DOHH2 (cell line): ENCODE results near the gene TSEN2.

ENCODE experiments used
- H3F3A ChIP-seq: fragments of 200-600 bp; sonication (generic), shearing (Covaris generic); 2 replicates; pipeline ENCODE4 v1.6.0; 2016; ENCODE audit warnings: antibody characterized with exemption, mild to moderate bottlenecking; ENCODE audit not compliant: control insufficient read depth, insufficient read depth
- H3K27ac ChIP-seq: fragments of 200-600 bp; sonication (generic); 2 replicates; pipeline ENCODE4 v1.5.1; 2014; ENCODE audit warnings: low read depth, mild to moderate bottlenecking, low read length, moderate library complexity
- H3K27me3 ChIP-seq: fragments of 200-600 bp; sonication (generic); 2 replicates; pipeline ENCODE4 v1.6.1; 2014; ENCODE audit warnings: mild to moderate bottlenecking, low read length, mixed read lengths; ENCODE audit not compliant: control insufficient read depth
- H3K36me3 ChIP-seq: fragments of 200-600 bp; sonication (generic); 2 replicates; pipeline ENCODE4 v1.6.1; 2014; ENCODE audit warnings: mild to moderate bottlenecking, low read length, moderate library complexity, mixed read lengths; ENCODE audit not compliant: control insufficient read depth
- H3K4me1 ChIP-seq: fragments of 200-600 bp; sonication (generic); 2 replicates; pipeline ENCODE4 v1.6.1; 2014; ENCODE audit warnings: mild to moderate bottlenecking, low read length, mixed read lengths; ENCODE audit not compliant: control insufficient read depth
- H3K4me2 ChIP-seq: fragments of 200-600 bp; sonication (generic); 2 replicates; pipeline ENCODE4 v1.6.0; 2014; ENCODE audit warnings: mild to moderate bottlenecking, low read length, moderate library complexity
- H3K4me3 ChIP-seq: fragments of 200-600 bp; sonication (generic); 2 replicates; pipeline ENCODE4 v1.5.1; 2014; ENCODE audit warnings: mild to moderate bottlenecking, low read length, mixed read lengths
- H3K79me2 ChIP-seq: fragments of 200-600 bp; sonication (generic); 2 replicates; pipeline ENCODE4 v1.6.1; 2014; ENCODE audit warnings: mild to moderate bottlenecking, low read length, mixed read lengths; ENCODE audit not compliant: control insufficient read depth
- H3K9me2 ChIP-seq: fragments of 200-600 bp; sonication (generic); replicated peaks from 2 replicates; pipeline ENCODE4 v1.6.1; 2014; ENCODE audit warnings: mild to moderate bottlenecking, low read length, mixed read lengths; ENCODE audit not compliant: control insufficient read depth
- H3K9me3 ChIP-seq: fragments of 200-600 bp; sonication (generic); 2 replicates; pipeline ENCODE4 v1.6.1; 2014; ENCODE audit warnings: antibody characterized with exemption, low read length, mixed read lengths; ENCODE audit not compliant: control insufficient read depth, insufficient read depth
- H4K20me1 ChIP-seq: fragments of 200-600 bp; sonication (generic); 2 replicates; pipeline ENCODE4 v1.6.0; 2014; ENCODE audit warnings: low read depth, mild to moderate bottlenecking, antibody characterized with exemption, low read length, moderate library complexity; ENCODE audit not compliant: control insufficient read depth, insufficient read depth
- EZH2phosphoT487 ChIP-seq: fragments of 200-600 bp; sonication (generic); IDR thresholded peaks from 2 replicates; pipeline ENCODE4 v1.6.1; 2017; ENCODE audit warnings: borderline replicate concordance, mild to moderate bottlenecking, antibody characterized with exemption, low read length, moderate library complexity, mixed read lengths
- TF ChIP-seq, protein P1 (sequence below): fragments of 200-600 bp; sonication (generic); IDR thresholded peaks from one replicate; pipeline ENCODE4 v1.5.1; 2014; ENCODE audit warnings: antibody characterized with exemption, mild to moderate bottlenecking, low read depth, low read length; ENCODE audit not compliant: poor library complexity, severe bottlenecking

TSEN2 gene

GRCh38 chr3:12506201-12506709, 22.0 kb downstream of the TSEN2 start:
- Histone ChIP-seq H3F3A (no peaks in the 10 kb centered on the region), H3K9me3 (no peaks in the 10 kb centered on the region), H3K4me3 (no peak overlapping the region), H3K27me3 (no peaks in the 10 kb centered on the region), H3K9me2 (no peaks in the 10 kb centered on the region), H3K36me3 (peaks cover 60% of the 10 kb centered on the region), H3K4me2 (no peak overlapping the region), H3K27ac (no peak overlapping the region), H3K4me1 (no peaks in the 10 kb centered on the region), H3K79me2 (no peaks in the 10 kb centered on the region), H4K20me1 (no peaks in the 10 kb centered on the region)
- TF ChIP-seq, protein P1, sequence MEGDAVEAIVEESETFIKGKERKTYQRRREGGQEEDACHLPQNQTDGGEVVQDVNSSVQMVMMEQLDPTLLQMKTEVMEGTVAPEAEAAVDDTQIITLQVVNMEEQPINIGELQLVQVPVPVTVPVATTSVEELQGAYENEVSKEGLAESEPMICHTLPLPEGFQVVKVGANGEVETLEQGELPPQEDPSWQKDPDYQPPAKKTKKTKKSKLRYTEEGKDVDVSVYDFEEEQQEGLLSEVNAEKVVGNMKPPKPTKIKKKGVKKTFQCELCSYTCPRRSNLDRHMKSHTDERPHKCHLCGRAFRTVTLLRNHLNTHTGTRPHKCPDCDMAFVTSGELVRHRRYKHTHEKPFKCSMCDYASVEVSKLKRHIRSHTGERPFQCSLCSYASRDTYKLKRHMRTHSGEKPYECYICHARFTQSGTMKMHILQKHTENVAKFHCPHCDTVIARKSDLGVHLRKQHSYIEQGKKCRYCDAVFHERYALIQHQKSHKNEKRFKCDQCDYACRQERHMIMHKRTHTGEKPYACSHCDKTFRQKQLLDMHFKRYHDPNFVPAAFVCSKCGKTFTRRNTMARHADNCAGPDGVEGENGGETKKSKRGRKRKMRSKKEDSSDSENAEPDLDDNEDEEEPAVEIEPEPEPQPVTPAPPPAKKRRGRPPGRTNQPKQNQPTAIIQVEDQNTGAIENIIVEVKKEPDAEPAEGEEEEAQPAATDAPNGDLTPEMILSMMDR, result no peak
- no peak for TF ChIP-seq EZH2phosphoT487

DNA sequence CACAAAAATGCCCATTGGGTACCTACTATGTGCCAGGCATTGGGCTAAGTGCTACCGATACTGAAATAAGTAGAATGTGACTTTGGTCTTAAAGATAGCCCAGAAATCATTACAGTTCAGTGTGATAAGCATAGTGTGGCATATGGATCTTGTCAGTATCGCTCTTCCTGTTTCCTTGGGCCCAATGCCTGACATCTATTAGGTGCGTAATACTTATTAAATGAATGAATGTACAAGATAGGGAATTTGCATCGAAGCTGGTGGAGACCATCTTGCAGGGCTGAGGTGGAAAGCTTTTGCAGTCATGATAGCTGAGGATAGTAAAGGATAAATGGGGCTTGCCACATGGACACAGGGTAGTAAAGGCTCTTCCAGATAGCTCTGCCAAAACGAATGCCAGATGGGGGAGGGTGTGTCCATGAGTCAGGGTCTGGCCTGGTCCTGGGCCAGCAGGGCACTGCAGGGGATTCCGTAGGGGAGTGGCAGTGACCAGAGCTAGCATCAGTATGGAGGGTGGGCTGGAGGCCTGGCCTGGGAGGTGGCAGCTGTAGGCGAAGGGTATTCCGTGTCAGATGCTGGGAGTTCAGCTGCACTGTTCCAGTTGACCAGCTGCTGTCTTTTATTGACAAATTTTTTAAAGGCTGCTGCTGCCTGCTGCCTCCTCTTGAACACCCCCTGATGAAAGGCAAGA, 23.5 kb downstream of the TSEN2 start:
- no peaks in the 10 kb centered on the region for H3K27me3 ChIP-seq
- TF ChIP-seq, protein P1, result no peak
- TF ChIP-seq EZH2phosphoT487, result no peak
- no peaks in the 10 kb centered on the region for H3K9me3 ChIP-seq
- no peaks in the 10 kb centered on the region for H4K20me1 ChIP-seq
- no peaks in the 10 kb centered on the region for H3K9me2 ChIP-seq
- H3F3A ChIP-seq, result no peaks in the 10 kb centered on the region
- no peaks in the 10 kb centered on the region for H3K4me1 ChIP-seq
- H3K4me2 ChIP-seq, result no peak overlapping the region
- no peak overlapping the region for H3K27ac ChIP-seq
- H3K79me2 ChIP-seq, result no peaks in the 10 kb centered on the region
- peaks cover 56% of the 10 kb centered on the region for H3K36me3 ChIP-seq
- no peak overlapping the region for H3K4me3 ChIP-seq

- H3K4me3 ChIP-seq, result no peak overlapping the region
- no peak overlapping the region for H3K4me2 ChIP-seq
- no peaks in the 10 kb centered on the region for H3K27me3 ChIP-seq
- H3F3A ChIP-seq, result no peaks in the 10 kb centered on the region
- no peak overlapping the region for H3K27ac ChIP-seq
- H3K4me1 ChIP-seq, result no peaks in the 10 kb centered on the region
- no peaks in the 10 kb centered on the region for H3K79me2 ChIP-seq
- no peaks in the 10 kb centered on the region for H4K20me1 ChIP-seq
- H3K9me2 ChIP-seq, result no peaks in the 10 kb centered on the region
- no peaks in the 10 kb centered on the region for H3K9me3 ChIP-seq
- peaks cover 58% of the 10 kb centered on the region for H3K36me3 ChIP-seq
- no peak for TF ChIP-seq EZH2phosphoT487
- TF ChIP-seq, protein P1, result no peak
Observed at GRCh38 chr3:12508291-12508700, 24.0 kb downstream of the TSEN2 start.
